Left ventricle myocardium superior (tissue), 1 donor: ENCODE measurements around the gene PCDHGB2. TPM values are rescaled to one million over a fixed set of nuclear protein-coding genes. Genes with fewer than 3 reads are reported as not detected.
"Not testable (repeated sequence)": the region's sequence is repeated elsewhere in the genome, so short reads cannot be mapped to it uniquely, and the experiment has no call there.

Experiments
- ATAC-seq: fragments of 200-7000 bp; cut with Tn5 transposase; one replicate; pipeline ENCODE4 v1.9.1; 2020; ENCODE audit warnings: mild to moderate bottlenecking, moderate library complexity
- DNase-seq: peaks from one replicate; pipeline ENCODE4 v3.0.0-alpha.2; 2020
- intact Hi-C: fragments of 100-400 bp; cut with micrococcal nuclease; formaldehyde crosslinking; loops from one replicate; pipeline ENCODE4 v1.11.0; 2022
- long read RNA-seq: library from polyadenylated mRNA; unstranded; transcript quantifications from one replicate; pipeline ENCODE4 v2.0.0, GENCODE V29; 2021
- total RNA-seq: library from RNA; stranded (reverse); fragmentation: NEBNext Ultra II Directional; extraction: Animal tissue kit (Norgen Biotek cat#: 25700); gene quantifications from one replicate; pipeline ENCODE4 v1.2.1, GENCODE V29; 2021
- donor health status: DM: no; HTN: yes; CAD: no; lungs with severe emphysema.

The PCDHGB2 gene
- 8.7 TPM for total RNA-seq
- long read RNA-seq: 0 reads

DNA sequence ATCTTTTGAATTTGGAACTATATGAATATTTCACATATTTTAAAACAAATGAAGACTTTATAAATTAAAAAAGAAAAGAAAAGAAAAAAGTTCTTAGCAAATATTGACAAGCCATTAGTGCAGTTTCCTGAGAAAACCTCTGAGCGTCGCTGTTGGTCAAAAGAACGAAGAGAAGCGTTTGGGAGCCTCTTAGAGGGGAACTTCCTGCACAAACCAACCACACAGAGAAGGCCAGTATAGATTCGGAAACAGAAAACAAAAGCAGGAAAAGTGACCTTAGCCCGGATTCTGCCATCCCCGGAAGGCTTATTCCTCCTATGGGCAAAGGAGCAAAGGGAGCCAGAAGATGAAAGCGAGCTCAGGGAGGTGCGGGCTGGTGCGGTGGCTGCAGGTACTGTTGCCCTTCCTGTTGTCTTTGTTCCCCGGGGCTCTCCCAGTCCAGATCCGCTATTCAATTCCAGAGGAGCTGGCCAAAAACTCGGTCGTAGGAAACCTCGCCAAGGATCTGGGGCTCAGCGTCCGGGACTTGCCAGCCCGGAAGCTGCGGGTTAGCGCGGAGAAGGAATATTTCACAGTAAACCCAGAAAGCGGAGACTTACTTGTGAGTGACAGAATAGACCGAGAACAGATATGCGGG lies at the start of gene PCDHGB2:
Gene PCDHGB2 (plus strand): TSS at position 205 of the 637 bp plus-strand sequence. CDS start 142 bp downstream, at position 347.
- intact Hi-C loops: no loop called here

DNA sequence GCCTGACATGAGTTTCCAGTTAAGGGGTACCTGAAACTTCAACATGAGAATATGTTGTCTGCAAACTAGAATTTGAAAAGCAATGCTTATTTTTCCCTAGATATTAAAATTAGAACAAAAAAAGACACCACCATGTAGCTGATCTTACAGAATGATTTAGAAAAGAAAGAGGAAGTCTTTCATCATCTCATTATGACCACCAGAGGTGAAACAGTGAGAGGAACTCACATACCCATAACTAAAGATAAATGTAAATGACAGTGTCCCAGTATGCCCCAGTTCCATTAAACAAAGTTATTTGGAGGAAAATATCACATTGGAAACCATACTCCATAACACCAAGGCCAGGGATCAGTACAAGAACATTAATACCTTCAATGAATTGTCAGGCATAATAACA lies 46.1 kb upstream of the PCDHGB2 start:
- intact Hi-C loops: no loop called here
- DNase-seq: no peak
- ATAC-seq: no peak

More for the DNA sequence above, at the start of gene PCDHGB2:
- DNase-seq (no peak), ATAC-seq (peak; percentile 45)

DNA sequence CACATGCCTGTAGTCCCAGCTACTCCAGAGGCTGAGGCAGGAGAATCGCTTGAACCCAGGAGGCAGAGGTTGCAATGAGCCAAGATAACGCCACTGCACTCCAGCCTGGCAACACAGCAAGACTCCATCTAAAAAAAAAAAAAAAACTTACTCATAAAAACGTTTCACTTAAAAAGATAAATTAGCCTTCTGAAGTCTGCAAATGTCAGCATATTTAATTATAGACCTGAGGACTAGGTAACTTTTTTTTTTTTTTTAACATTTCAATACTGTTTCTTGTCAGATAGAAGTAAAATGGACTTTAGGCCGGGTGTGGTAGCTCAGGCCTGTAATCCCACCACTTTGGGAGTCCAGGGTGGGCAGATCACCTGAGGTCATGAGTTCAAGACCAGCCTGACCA lies 42.8 kb upstream of the PCDHGB2 start:
- ATAC-seq, intact Hi-C loops, DNase-seq: not testable (repeated sequence)

DNA sequence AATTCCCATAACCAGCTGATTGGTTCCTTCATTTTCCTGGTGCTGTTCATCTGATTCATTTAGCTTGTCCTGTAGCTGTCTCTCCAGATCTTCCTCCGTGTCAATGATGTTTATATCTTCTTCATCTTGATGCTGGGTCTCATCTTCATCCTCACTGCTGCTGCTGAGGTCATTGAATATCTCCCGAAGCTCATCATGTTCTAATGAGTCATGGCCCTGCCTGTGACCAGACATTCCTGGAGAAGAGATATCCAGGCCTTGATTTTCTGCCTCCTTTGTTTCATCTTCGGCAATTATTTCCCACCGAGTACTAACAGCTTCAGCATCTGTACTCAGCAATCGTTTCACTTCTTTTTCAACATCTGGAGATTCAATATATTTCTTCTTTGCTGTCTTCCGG lies 40.6 kb upstream of the PCDHGB2 start:
- intact Hi-C loops: no loop called here
- no peak for DNase-seq
- no peak for ATAC-seq

DNA sequence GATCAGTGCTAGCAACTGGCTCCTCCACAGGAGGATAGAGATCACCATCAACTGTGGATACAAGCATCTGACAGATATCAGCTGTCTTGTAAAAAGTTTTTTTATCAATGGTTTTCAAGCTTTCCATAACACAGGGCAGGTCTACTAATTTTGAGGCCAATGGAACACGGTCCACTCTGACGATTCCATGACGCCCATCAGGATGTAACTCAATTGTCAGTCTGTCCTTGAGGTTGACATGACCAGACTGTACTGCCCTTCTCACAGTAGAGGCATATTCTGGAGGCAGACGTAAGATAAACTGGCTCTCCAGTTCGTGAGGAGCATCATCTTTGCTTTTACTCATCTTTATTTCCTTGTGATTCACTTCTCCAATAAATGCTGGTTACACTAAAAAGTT lies 40.1 kb upstream of the PCDHGB2 start:
- intact Hi-C loops: loop anchor here (2.0 kb wide), 1 partner anchor 245 kb away; no protein-coding TSS in a partner anchor
- DNase-seq (no peak), ATAC-seq (no peak)

DNA sequence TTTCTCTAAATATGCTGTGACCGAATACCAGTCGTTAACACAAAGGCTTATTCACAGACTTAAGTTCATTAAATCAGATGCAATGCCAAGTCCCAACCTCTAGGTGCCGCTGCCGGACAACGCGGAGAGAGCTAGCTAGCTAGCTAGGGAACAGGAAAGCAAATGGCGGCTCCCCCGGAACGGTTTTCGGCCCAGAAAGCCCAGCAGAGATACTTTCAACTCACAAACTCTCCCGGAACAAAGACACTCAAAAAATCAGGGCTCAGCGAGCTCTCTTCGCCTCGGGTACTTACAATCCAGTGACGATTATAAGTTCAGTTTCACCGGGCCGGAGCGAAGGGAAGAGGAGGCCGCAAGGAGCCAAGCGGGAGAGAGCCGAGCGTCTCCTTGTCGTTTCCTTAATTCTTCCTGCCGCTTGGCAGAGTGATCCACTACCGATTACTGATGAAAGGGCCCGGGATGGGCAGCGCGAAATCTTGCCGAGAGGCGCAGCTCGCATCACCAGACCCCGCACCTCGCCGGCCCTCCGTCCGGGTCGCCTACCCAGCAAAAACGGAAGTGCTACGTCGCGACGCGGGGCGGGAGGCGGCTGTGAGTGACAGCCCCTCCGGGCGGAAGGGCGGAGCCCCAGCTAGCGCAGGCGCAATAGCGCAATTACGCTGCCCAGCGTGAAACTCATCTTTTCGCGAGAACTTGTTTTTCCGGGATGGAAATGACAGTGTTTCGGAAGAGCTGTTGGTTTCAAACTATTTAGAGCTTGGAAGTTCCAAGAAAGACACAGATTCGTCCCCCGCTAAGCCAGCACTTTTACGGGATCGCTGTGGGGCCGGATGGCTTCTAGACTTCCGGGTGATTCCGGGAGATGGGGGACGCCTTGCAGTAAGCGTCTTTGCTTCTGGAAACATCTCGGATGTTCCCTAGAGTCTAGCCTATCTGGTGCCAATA lies 39.3 kb upstream of the PCDHGB2 start, which contains the start of gene TAF7:
Gene TAF7 (minus strand): TSS at position 560 of the 945 bp plus-strand sequence. CDS start 740 bp downstream, outside the sequence.
- peak; percentile 96 for DNase-seq
- ATAC-seq: peak; percentile 99
- intact Hi-C loops: loop anchor here (2.0 kb wide), 1 partner anchor 244 kb away; no protein-coding TSS in a partner anchor

DNA sequence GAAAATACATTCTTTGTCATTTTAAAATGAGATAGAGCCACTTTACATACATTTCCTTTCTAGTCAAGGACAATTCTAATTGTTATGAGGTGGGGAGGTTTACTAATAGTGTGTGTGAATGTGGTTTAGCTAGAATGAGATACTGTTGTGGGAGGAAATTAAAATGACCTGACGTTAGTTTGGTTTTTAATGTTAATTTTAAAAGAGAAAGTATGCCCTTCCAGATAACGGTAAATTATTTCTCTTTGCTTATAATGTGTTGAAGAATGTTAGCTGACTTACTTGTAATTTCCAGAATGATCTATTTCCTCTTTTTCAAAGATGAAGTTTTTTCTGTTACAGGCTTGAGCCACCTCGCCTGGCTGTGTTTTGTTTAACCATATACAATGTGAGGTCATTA lies 37.5 kb upstream of the PCDHGB2 start:
- ATAC-seq (no peak), DNase-seq (no peak)
- intact Hi-C loops: no loop called here

DNA sequence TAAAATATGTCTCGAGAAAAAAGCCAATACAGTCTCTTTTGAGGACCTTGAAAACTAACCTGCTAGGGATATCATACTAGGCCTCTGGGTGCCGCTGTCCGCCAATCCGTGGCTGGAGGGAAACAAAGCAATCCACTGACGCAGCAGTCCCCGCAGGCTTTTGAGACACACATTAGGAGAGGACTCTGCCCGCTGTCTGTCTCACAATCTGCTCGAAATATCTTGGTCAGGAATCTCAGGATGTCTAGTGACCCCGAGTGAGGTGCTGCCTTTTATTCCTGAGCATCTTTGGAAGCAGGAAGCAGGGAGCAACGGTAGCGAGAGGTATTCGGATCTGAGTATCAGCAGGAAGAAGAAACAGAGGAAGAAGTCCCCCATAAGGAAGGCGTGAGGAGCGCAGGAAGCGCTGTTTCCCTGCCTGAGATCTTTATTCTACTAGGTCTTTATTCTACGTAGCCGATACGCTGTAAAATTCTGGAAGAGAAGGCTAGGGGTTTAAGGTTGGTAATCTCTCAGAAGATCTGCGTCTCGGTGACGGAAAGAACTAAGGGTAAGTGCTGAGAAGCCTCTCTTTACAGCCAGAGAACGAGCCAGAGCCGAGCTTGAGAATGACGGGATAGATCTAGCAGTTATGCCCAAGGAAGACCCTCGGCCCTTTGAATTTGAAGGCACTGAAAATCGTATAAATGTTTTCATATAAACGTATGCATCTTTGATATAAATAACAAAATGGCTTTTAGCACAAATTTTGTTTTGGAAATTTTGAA lies 33.5 kb upstream of the PCDHGB2 start:
- ATAC-seq: peak; percentile 95
- DNase-seq: peak; percentile 80
- intact Hi-C loops: no loop called here

DNA sequence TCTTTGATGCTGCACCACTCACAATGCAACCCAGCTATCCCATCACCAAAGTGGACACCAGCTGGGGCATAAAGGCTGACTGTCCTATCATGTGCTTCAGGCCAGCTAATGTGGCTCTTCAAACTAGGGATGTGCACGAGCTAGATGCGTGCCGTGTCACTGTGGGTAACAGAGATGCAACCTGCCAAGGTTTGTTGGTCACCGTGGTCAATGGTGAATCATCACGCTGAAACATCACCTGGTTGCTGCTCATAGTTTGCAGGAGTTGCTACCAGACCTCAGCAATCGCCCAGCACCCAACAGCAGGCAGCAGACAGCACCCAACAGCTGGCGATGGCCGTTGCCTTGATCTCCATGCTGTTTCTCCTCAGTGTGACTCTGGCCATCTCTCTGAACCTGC lies 31.6 kb upstream of the PCDHGB2 start:
- intact Hi-C loops: no loop called here
- ATAC-seq: no peak
- DNase-seq: no peak

DNA sequence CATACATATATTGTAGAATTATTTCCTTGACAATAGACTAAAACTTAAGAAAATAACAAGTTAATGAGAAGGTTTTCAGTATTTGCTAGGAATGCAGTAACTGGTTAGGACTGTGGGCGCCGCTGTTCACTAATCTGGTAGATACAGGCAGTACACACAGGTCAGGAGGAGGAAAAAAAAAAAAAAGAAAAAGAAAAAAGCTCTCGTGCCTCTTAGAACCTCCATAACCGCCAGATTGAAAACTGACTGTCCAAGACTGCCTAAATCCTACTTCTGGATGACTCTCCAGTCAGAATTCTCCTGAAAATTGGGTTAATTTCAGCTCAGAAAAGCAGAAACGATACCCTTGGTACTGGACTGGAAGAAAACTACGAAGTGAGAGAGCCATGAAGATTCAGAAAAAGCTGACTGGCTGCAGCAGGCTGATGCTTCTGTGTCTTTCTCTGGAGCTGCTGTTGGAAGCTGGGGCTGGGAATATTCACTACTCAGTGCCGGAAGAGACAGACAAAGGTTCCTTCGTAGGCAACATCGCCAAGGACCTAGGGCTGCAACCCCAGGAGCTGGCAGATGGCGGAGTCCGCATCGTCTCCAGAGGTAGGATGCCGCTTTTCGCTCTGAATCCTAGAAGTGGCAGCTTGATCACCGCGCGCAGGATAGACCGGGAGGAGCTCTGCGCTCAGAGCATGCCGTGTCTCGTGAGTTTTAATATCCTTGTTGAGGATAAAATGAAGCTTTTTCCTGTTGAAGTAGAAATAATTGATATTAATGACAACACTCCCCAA lies 29.3 kb upstream of the PCDHGB2 start, which contains the start of gene PCDHGA1:
Gene PCDHGA1 (plus strand): TSS at position 216 of the 782 bp plus-strand sequence.
- DNase-seq: peak; percentile 58
- ATAC-seq: peak; percentile 60
- intact Hi-C loops: no loop called here

DNA sequence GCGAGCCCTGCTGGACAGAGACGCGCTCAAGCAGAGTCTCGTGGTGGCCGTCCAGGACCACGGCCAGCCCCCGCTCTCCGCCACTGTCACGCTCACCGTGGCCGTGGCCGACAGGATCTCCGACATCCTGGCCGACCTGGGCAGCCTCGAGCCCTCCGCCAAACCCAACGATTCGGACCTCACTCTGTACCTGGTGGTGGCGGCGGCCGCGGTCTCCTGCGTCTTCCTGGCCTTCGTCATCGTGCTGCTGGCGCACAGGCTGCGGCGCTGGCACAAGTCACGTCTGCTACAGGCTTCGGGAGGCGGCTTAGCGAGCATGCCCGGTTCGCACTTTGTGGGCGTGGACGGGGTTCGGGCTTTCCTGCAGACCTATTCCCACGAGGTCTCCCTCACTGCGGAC lies 27.2 kb upstream of the PCDHGB2 start:
- intact Hi-C loops, DNase-seq, ATAC-seq: not testable (repeated sequence)

DNA sequence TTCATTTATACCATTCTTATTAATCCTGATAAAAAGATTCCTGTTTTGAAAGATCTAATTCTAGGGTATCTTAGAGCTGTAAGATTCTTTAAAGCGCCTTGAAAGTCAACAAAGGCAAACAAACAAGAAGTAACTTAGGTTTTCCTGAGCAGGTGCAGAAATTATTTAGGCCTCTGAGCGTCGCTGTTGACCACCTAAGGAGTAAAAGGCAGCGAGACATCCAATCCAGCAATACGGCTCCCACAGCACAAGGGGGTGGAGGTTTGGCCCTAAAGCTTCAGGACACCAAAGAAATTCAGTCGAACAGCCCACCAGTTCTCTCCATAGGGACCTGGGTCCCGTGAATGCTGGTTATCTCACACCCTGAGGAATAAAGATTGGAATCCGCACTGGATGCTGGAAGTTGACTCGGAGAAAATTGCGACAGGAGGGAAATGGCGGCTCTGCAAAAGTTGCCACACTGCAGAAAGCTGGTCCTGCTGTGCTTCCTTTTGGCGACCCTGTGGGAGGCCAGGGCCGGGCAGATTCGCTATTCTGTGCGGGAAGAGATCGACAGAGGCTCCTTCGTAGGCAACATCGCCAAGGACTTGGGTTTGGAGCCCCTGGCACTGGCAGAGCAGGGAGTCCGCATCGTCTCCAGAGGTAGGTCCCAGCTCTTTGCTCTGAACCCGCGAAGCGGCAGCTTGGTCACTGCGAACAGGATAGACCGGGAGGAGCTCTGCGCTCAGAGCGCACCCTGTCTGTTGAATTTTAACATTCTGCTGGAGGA lies 21.1 kb upstream of the PCDHGB2 start, which contains the start of gene PCDHGA2:
Gene PCDHGA2 (plus strand): TSS at position 223 of the 769 bp plus-strand sequence.
- intact Hi-C loops: no loop called here
- DNase-seq (no peak), ATAC-seq (peak; percentile 69)

DNA sequence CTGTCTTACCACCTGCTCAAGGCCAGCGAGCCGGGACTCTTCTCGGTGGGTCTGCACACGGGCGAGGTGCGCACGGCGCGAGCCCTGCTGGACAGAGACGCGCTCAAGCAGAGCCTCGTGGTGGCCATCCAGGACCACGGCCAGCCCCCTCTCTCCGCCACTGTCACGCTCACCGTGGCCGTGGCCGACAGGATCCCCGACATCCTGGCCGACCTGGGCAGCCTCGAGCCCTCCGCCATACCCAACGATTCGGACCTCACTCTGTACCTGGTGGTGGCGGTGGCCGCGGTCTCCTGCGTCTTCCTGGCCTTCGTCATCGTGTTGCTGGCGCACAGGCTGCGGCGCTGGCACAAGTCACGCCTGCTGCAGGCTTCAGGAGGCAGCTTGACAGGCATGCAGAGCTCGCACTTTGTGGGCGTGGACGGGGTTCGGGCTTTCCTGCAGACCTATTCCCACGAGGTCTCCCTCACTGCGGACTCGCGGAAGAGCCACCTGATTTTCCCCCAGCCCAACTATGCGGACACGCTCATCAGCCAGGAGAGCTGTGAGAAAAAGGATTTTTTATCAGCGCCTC lies 18.9 kb upstream of the PCDHGB2 start:
- DNase-seq, intact Hi-C loops, ATAC-seq: not testable (repeated sequence)

DNA sequence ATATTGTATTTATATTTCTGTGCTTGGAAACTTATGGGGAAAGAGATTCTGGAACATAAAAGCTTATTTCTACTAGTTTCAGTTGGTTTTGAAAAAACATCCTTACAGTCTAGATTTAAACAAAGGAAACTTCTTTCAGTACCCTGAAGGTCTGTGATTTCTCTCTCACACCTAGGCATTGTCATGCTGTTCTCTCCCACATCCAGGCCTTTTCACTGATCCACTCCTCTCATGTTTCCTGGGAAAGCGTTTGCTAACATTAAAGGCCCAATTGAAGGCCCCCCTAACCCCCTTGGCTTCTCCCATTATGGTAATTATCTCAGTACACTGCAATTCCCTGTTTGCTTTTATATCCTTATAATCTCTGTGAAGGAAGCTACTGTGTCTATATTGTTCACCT lies 17.0 kb upstream of the PCDHGB2 start:
- DNase-seq (no peak), ATAC-seq (peak; percentile 73)
- intact Hi-C loops: no loop called here

DNA sequence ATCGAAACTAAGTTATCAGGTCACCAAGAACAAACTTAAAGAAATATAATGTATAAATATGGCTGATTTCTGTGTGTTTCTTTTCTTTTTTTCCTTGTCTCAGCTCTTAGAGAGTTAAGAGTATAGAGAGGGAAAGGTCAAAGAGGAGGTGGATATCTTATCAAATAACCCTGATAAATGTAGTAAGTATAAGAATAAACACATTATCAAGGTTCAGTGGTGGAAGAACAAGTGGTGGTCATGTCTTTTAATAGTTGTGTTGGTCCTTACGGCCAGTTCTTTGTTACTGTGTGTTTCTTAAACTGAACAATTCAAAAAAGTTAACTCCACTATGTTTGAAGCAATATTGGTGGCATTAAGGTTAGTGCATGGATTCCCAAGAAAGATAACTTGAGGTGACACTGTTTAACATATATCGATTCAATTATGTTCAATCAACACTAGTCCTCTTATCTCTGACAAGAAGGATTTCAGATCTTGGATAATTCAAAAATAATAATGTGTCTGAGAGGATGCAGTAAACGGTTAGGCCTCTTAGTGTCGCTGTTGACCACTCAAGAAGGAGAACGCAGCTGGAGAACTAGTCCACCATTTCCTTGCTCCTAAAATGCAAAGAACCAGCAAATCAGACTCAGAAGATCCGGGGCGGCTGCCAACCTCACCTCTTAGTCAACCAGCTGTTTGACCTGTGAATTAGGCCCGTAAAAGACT lies 16.4 kb upstream of the PCDHGB2 start, which contains the start of gene PCDHGA3:
Gene PCDHGA3 (plus strand): TSS at position 588 of the 711 bp plus-strand sequence. CDS start 205 bp downstream, outside the sequence.
- intact Hi-C loops: no loop called here
- DNase-seq (no peak), ATAC-seq (peak; percentile 73)

DNA sequence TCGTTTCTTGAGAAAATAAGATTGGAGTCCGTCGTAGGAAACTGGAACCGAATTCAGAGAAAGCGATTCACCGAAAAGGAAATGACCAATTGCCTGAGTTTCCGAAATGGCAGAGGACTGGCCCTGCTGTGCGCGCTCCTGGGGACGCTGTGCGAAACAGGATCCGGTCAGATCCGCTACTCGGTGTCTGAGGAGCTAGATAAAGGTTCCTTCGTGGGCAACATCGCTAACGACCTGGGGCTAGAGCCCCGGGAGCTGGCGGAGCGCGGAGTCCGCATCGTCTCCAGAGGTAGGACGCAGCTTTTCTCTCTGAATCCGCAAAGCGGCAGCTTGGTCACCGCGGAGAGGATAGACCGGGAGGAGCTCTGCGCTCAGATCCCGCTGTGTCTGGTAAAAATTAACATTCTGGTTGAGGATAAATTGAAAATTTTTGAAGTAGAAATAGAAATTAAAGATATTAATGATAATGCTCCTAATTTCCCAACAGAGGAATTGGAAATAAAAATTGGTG lies 15.8 kb upstream of the PCDHGB2 start:
- intact Hi-C loops: no loop called here
- DNase-seq (no peak), ATAC-seq (peak; percentile 34)
